ENCODE data around the gene EGFR. TPM values are rescaled to one million over a fixed set of nuclear protein-coding genes. Genes with fewer than 3 reads are reported as not detected.

Gene EGFR
- total and polyA plus RNA-seq, 7 donors = 3.6 to 61.5 (median 35.6) TPM

DNA sequence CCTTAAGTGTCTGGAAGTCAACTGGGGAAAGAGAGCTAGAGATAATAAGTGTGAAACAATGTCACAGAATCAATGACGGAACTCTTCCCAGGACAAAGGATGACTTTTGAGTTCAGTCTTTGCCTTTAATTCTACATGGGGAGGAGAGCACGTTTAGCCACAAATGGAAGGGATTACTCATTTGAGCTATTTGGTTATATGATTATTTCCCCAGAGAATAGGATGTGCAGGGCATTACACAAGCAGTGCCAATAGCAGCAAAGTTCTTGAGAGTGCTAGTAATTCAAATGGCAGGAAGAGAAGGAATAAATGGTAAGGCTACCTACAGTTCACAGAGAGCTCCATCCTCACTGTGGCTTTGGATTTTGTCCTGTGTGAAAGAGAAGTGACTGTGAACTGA is 6.0 kb downstream of the EGFR start:
- intact Hi-C loops (cut with DNase I) = loop anchor here (5.0 kb wide), 1 partner anchor 38 kb away; no protein-coding TSS in a partner anchor

DNA sequence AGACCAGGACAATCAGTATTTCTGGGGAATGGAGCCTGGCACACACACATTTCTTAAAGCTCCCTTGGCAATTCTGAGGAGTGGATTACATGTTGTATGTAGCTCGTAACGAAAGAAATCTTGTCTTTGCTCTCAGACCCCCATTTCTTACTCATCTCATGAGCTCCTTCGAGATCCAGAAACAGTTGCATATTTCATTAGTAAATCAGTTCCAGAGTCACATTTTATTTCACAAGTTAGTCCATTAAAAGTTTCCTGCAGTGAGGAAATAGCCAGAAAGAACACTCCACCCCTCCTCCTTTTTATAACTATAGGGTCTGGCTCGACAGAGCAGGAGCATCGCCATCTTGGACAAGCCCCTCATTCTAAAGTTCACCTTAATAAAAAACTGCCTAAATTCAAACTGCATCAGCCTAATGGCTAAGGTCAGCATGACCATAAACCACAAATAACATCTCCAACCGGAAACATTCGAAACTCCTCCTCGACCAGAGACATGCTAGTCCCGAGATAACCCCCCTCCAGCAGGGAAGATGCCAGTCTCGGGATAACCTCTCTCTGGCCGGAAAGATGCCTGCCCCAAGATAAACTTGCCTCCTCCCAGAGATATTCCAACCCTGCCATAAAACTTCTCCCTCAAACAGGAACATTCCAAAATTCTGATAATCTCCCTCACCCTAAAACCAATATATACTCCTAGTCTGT is 7.4 kb downstream of the EGFR start:
- H3K4me3 ChIP-seq = no peak overlapping the region
- TF ChIP-seq POLR2AphosphoS5 (IDR thresholded peaks at IDR 0.05) = peak in 1 of 4 donors; percentile 13
- TF ChIP-seq, protein P1, sequence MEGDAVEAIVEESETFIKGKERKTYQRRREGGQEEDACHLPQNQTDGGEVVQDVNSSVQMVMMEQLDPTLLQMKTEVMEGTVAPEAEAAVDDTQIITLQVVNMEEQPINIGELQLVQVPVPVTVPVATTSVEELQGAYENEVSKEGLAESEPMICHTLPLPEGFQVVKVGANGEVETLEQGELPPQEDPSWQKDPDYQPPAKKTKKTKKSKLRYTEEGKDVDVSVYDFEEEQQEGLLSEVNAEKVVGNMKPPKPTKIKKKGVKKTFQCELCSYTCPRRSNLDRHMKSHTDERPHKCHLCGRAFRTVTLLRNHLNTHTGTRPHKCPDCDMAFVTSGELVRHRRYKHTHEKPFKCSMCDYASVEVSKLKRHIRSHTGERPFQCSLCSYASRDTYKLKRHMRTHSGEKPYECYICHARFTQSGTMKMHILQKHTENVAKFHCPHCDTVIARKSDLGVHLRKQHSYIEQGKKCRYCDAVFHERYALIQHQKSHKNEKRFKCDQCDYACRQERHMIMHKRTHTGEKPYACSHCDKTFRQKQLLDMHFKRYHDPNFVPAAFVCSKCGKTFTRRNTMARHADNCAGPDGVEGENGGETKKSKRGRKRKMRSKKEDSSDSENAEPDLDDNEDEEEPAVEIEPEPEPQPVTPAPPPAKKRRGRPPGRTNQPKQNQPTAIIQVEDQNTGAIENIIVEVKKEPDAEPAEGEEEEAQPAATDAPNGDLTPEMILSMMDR (IDR thresholded peaks at IDR 0.05) = no peak
- TF ChIP-seq POLR2A (IDR thresholded peaks at IDR 0.05) = no peak
- peak overlapping the region; percentile 12 to 74 (median 69) for H3K27ac ChIP-seq
- no peaks in the 10 kb centered on the region for H3K36me3 ChIP-seq
- H3K9me3 ChIP-seq = no peaks in the 10 kb centered on the region
- 80 to 81% methylated on average over 11 of the region's 11 CpGs for WGBS, 2 donors
- H3K27me3 ChIP-seq = no peaks in the 10 kb centered on the region
- intact Hi-C loops (cut with DNase I) = no loop called here
- H3K4me1 ChIP-seq = peaks cover 0 to 69% (median 57%) of the 10 kb centered on the region in 4 donors
- no peak for DNase-seq

More for the DNA sequence above, 6.0 kb downstream of the EGFR start:
- 74 to 77% methylated on average over 2 of the region's 2 CpGs for WGBS, 2 donors
- H3K4me3 ChIP-seq = no peak overlapping the region
- no peaks in the 10 kb centered on the region for H3K27me3 ChIP-seq
- peaks cover 0 to 62% (median 47%) of the 10 kb centered on the region in 4 donors for H3K4me1 ChIP-seq
- TF ChIP-seq, protein P1 (IDR thresholded peaks at IDR 0.05) = no peak
- TF ChIP-seq EP300 (IDR thresholded peaks at IDR 0.05) (no peak), POLR2A (IDR thresholded peaks at IDR 0.05) (no peak), POLR2AphosphoS5 (IDR thresholded peaks at IDR 0.05) (no peak)
- H3K36me3 ChIP-seq = no peaks in the 10 kb centered on the region
- peak overlapping the region in 3 of 4 donors; percentile 65 to 74 (median 73) for H3K27ac ChIP-seq
- no peak for DNase-seq
- H3K9me3 ChIP-seq = no peaks in the 10 kb centered on the region

DNA sequence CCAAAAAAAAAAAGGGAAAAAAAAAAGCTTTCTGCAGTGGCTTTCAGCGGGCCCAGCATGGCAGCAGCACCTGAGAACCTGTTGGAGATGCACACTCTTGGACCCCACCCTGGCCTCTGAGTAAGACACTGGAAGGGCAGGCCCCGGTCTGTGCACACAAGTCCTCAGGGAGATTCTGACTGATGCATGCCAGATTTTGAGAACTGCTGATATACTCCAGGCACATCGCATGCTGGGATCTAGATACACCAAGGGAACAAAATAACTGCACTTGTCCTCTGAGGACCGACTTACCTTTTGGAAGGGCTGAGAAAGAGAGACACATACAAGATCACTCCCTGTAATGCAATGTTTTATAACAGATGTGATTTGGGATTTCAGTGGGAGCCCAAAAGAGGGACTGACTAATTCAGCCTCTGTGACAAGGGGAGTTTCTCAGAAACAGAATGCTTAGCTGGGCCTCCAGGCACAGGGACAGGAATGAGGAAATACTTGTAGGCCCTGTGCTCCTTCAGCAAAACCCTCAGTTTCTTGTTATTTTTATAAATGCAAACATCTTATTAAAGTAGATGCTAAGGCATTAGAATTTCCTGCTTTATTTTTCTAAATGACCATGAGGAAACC is 8.2 kb downstream of the EGFR start:
- Histone ChIP-seq H3K4me1 (peaks cover 0 to 68% (median 55%) of the 10 kb centered on the region in 4 donors), H3K36me3 (no peaks in the 10 kb centered on the region), H3K27ac (peak overlapping the region; percentile 12 to 74 (median 69)), H3K27me3 (no peaks in the 10 kb centered on the region), H3K4me3 (no peak overlapping the region), H3K9me3 (no peaks in the 10 kb centered on the region)
- intact Hi-C loops (cut with DNase I) = no loop called here
- no peak for DNase-seq
- 84 to 86% methylated on average over 4 of the region's 4 CpGs for WGBS, 2 donors
- no peak for TF ChIP-seq EP300 (IDR thresholded peaks at IDR 0.05)
- peak in 1 of 4 donors; percentile 21 for TF ChIP-seq POLR2AphosphoS5 (IDR thresholded peaks at IDR 0.05)

DNA sequence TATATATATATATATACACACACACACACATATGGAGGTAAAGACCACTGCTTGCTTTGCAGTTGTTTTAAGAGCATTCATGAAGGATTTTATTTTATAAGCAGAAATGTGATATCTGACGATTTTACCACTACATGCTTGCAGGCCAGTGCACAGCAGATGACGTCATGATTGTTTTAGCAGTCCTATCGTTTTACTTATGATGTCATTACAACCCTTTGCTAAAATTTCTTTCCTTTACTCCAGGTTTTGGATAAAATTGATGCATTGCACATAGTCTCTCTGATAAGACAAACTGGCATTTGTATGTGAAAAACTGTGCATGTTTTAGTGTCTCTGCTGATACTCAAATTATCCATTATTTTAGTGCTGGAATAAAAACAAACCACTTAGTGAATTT is 9.2 kb downstream of the EGFR start:
- no peaks in the 10 kb centered on the region for H3K36me3 ChIP-seq
- H3K27me3 ChIP-seq = no peaks in the 10 kb centered on the region
- peak overlapping the region in 3 of 4 donors; percentile 65 to 74 (median 73) for H3K27ac ChIP-seq
- no peak for DNase-seq
- intact Hi-C loops (cut with DNase I) = no loop called here
- WGBS, 2 donors = 61 to 79% methylated on average over 3 of the region's 3 CpGs
- no peak overlapping the region for H3K4me3 ChIP-seq
- H3K9me3 ChIP-seq = no peaks in the 10 kb centered on the region
- H3K4me1 ChIP-seq = peaks cover 0 to 63% (median 53%) of the 10 kb centered on the region in 4 donors
- TF ChIP-seq EP300 (IDR thresholded peaks at IDR 0.05) (no peak), POLR2A (IDR thresholded peaks at IDR 0.05) (no peak), POLR2AphosphoS5 (IDR thresholded peaks at IDR 0.05) (no peak)
- TF ChIP-seq, protein P1 (IDR thresholded peaks at IDR 0.05) = no peak

DNA sequence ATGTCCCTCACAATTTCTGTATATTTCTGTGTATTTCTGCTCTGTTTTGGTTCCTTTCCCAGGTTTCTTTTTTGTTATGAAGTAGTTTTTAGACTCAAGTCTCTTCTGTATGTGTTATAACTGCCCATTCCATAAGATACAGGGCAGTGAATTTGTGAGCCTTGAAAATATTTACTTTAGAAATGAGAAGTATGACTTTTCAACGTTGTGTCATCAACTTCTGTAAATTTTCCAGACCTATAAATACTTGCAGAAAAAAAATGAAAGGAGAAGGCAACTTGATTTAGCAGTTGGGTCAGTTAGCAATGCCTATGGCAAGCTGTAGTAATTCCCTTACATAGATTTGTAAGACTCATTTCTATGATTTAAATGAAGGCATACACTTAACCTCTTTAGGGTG is 11.5 kb downstream of the EGFR start:
- Histone ChIP-seq H3K27ac (peak overlapping the region; percentile 10 to 74 (median 70)), H3K4me3 (no peak overlapping the region), H3K9me3 (no peaks in the 10 kb centered on the region), H3K27me3 (no peaks in the 10 kb centered on the region), H3K4me1 (peaks cover 0 to 80% (median 65%) of the 10 kb centered on the region in 4 donors), H3K36me3 (no peaks in the 10 kb centered on the region)
- DNase-seq = no peak
- intact Hi-C loops (cut with DNase I) = no loop called here
- 0 to 2% methylated on average over 1 of the region's 1 CpG for WGBS, 2 donors
- TF ChIP-seq EP300 (IDR thresholded peaks at IDR 0.05) = no peak
- no peak for TF ChIP-seq POLR2A (IDR thresholded peaks at IDR 0.05)
- no peak for TF ChIP-seq POLR2AphosphoS5 (IDR thresholded peaks at IDR 0.05)
- TF ChIP-seq, protein P1 (IDR thresholded peaks at IDR 0.05) = no peak

All from sigmoid colon (tissue), 7 donors.